SH-SY5Y (cell line): Measurements from ENCODE around the gene FLYWCH1.
A peak's percentile ranks its signal among the peaks of the same experiment; 100 is the strongest.

Source experiments
- GATA2 ChIP-seq: IDR thresholded peaks from 2 replicates; pipeline ENCODE4 v1.6.1; 2011; ENCODE audit warnings: mild to moderate bottlenecking, low read depth, low read length
- GATA3 ChIP-seq: IDR thresholded peaks from 2 replicates; pipeline ENCODE4 v1.6.1; 2011; ENCODE audit warnings: low read depth, mild to moderate bottlenecking, low read length, moderate library complexity

The FLYWCH1 gene, protein sequence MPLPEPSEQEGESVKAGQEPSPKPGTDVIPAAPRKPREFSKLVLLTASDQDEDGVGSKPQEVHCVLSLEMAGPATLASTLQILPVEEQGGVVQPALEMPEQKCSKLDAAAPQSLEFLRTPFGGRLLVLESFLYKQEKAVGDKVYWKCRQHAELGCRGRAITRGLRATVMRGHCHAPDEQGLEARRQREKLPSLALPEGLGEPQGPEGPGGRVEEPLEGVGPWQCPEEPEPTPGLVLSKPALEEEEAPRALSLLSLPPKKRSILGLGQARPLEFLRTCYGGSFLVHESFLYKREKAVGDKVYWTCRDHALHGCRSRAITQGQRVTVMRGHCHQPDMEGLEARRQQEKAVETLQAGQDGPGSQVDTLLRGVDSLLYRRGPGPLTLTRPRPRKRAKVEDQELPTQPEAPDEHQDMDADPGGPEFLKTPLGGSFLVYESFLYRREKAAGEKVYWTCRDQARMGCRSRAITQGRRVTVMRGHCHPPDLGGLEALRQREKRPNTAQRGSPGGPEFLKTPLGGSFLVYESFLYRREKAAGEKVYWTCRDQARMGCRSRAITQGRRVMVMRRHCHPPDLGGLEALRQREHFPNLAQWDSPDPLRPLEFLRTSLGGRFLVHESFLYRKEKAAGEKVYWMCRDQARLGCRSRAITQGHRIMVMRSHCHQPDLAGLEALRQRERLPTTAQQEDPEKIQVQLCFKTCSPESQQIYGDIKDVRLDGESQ

DNA sequence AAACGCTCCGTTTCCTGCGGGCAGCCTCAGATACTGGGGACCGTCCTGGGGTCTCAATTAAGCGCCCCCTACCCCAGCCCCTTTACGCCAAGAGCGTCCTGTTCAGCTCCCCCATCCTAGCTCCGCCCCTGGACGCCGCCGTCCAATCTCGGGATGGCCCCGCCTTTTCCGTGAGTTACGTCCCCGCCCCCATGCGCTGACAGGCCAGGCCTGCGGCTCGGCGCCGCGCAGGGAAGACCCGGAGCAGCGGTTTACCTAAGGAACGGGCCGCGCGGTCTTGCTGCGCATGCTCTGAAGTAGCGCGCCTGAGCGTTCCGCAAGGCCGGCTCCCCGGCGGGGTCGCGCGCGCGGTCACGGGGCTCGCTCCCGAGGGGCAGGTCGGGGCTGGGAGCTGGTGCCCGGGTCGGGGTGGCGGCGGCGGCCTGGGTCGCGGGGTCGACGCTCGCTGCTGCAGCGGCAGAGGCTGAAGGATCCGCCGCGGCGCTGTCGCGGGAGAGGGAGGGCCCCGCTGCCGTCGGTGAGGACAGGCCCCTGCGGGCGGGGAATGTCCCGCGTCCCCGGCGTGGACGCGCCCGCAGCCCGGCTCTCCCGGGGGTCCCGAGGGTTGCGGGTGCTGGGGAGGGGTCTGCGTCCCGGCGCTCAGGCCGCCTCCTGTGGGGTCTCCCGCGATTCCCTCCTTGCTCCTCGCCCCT lies at the start of gene FLYWCH1:
TSS of gene FLYWCH1 (plus strand) at position 294 of the 692 bp plus-strand sequence. CDS start 17,755 bp downstream, outside the sequence.
- TF ChIP-seq GATA3 = no peak
- TF ChIP-seq GATA2 = no peak

DNA sequence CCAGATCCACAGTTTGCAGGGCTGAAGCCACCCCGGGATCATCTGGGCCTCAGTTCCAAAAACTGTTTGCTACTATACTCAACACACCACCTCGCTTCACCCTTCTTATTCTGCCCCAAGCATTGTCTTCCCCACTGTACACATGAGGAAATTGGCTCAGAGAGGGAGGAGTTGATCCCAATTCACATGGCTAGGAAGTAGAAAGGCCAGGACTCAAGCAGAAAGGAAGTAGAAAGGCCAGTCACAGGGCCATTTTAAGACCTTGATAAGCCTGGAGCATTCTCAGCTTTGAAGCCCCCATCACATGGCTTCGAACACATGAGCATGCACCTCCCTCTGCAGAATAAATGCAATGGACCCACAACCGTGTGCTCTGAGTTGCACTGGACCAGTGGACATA lies 46.1 kb upstream of the FLYWCH1 start:
- TF ChIP-seq GATA2 (no peak), GATA3 (no peak)

DNA sequence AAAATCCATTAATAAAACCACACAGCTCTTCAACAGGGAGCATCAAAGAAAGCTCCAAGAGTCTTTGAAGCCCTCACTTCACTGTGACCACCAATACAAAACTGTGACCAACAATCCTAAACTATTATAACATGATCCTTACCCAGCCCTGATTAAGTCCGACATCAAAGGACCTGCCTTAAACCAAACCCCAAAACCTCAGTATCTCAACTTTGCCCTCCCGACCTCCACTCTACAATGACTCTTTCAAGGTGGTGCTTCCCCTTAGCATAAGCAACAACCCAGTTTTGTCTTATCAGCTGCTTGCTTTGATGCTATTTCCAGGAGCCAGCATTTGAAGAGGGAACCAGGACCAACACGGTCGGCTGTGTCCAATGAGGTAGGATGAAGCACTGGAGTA lies 45.3 kb upstream of the FLYWCH1 start:
- TF ChIP-seq GATA2 = no peak
- no peak for TF ChIP-seq GATA3

DNA sequence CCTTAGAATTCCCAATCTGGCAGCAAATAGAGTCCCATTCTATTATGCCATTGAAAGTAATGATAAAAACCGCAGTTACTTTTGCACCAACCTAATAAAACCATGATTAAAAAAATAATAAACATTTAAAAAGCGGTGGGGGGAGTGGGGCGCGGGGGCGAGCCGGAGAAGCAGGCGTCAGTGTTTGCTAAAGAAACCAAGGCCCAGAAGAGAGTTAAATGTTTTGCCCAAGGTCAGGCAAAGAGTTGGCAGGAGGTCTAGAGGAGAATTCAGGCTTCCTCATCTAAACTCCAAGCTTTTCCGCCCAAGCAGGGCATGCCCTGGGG lies 44.1 kb upstream of the FLYWCH1 start:
- TF ChIP-seq GATA3 (no peak), GATA2 (no peak)

DNA sequence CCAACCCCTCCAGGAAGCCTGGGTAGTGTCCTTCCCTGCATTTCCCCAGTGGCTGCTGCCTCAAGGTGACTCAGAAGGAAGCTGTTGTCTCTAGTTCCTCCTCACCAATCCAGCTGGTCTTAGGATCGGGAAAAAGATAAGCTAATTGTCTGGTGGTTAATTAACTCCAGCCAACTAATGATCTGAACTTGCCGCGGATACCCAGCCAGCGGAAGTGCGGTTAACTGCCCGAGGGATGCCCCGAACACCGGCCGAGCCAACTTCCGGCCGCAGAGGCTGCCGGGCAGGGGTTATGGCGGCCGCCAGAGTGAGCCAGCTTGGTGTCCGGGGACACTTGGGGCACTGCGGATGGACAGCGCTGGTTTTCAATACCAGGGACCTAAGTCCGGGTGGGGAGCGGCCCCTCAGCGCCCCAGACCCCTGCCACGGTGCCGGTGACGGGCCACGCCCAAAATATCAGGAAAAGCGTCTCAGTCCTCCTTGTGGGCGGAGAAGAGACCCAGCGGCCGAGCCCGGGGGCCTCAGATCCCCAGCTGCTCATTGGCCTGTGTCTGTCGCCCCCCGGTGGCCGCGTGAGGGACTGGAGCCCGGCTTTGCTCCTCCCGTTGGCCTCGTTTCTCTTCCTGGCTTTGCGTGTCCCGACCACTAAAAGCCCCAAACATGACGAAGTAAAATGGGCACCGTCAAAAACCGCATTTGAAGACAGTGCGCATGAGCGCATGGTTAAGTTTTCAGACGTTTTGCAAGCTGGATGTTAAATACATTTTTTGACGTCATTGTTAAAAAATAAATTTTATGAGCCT lies 43.5 kb upstream of the FLYWCH1 start:
- TF ChIP-seq GATA2 = peak; percentile 56; the same call in 1 of the 2 replicates
- no peak for TF ChIP-seq GATA3

DNA sequence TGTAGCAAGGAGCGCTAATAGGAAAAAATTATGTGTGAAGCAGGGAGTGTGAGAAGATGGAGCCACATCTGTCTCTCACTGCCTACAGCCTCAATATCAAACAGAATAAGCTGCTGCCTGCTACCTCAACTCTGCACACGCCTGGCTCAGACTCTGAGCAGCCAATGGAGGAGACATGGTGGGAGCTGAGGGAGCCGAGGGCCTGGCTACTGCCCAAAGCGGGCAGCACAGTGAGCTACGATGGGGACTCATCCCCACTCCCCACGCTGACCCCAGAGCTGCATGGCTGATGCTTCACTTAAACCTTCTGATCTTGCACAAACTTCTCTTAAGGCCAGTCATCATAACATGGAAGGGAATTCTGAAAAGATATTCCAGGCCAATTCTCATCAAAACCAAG lies 39.8 kb upstream of the FLYWCH1 start:
- TF ChIP-seq GATA3 (no peak), GATA2 (no peak)

DNA sequence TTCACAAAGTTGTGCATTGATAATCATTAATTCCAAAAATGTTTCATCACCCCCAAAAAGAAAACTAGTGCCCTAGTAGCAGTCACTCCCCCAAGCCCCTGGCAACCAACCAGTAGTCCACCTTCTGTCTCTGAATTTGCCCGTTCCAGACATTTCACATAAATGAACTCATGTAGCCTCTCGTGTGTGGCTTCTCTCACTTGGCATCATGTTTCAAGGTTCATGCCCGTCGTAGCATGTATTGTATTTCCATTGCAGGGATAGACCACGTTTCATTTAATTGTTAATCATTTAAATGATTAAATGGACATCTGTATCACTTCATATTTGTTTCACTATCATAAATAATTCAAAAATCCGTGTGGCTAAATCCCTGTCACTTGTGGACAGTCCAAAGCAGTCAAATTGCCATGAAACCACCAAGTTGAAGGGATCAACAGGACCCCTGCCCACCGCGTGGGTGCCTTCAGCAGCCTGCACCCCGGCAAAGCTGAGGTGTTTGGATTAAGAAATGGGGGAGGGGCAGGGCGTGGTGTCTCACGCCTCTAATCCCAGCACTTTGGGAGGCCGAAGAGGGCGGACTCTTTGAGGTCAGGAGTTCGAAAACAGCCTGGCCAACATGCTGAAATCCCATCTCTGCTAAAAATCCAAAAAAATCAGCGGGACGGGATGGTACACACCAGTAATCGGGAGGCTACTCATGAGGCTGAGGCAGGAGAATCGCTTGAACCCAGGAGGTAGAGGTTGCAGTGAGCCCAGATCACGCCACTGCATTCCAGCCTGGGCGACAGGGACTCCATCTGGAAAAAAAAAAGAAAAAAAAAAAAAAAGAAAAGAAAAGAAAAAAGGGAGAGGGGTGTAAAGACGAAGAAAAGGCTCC lies 37.5 kb upstream of the FLYWCH1 start:
- TF ChIP-seq GATA3 (no peak), GATA2 (no peak)

DNA sequence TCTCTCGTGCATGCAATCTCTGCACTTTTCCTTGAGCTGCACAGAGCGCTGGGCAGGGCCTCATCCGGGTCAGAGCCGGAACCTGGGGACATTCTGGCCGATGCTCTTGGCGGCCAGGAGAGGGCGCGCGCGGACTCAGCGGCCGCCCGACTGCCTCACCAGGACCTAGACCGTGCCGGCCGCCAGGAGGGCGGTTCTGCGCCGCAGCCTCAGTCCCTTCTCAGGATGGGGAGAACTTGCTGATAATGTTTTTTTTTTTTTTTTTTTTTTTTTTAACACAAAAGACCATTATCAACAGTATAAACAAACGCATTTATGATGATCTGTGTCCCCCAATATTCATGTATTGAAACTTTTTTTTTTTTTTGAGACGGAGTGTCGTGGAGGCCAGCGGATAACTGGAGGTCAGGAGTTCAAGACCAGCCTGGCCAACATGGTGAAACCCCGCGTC lies 36.8 kb upstream of the FLYWCH1 start:
- TF ChIP-seq GATA3 = no peak
- no peak for TF ChIP-seq GATA2

DNA sequence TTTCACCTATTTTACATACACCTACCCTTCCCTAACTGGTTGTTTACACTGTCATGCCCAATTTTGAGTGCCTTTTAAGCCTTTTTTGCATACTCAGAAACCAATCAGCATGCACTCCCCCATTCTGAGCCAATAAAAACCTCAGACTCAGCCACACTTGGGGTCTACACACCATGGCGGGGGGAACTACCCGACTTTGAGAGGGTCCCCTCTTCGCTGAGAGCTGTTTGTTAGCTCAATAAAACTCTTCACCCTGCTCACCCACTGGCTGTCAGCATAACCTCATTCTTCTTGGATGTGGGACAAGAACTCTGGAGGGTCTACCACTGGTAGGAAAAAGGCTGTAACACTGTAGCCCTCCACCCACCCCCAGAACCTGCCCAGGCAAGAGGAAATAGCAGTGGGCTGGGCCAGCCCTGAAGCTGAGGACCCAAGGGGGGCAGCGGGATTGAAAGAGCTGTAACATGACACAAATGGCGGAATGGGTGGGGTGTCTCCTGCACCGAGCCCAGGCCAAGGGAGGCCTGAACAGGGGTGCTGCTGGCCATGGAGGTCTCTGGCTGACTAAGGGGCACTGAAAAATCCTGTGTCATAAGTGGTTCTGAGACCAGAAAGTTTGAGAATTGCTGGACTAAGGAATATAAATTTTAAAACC lies 31.8 kb upstream of the FLYWCH1 start:
- TF ChIP-seq GATA3 = no peak
- no peak for TF ChIP-seq GATA2

DNA sequence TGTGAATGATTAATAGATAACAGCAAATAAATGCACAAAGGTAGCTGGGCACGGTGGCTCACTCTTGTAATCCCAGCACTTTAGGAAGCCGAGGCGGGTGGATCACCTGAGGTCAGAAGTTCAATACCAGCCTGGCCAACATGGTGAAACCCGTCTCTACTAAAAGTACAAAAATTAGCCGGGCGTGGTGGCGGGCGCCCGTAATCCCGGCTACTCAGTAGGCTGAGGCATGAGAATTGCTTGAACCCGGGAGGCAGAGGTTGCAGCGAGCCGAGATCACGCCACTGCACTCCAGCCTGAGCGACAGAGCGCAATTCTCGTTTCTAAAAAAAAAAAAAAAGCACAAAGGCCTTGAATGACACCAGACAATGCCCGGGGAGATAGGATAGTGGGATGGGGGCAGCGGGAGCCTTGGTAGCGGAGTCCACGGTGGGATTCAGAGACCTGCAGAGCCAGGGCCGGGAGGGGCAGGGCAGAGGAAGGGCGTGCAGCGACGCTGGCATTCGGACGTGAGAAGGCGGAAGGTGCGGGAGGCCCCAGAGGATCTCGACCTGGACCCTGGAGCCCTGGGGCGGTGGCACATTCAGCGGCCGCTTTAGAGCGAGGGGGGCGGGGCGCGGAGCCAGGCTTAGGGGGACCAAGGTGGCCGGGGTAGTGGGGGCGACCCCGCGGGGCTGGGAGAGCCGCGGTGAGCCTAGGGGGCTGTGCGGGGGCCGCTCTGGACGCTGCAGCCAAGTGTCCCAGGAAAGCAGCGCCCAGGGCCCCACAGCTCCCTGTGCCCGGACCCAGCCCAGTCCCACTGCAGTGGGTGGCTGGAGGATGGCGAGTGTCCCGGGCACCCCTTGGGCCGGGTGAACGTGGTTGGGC lies 29.7 kb upstream of the FLYWCH1 start:
- TF ChIP-seq GATA2 (no peak), GATA3 (no peak)

DNA sequence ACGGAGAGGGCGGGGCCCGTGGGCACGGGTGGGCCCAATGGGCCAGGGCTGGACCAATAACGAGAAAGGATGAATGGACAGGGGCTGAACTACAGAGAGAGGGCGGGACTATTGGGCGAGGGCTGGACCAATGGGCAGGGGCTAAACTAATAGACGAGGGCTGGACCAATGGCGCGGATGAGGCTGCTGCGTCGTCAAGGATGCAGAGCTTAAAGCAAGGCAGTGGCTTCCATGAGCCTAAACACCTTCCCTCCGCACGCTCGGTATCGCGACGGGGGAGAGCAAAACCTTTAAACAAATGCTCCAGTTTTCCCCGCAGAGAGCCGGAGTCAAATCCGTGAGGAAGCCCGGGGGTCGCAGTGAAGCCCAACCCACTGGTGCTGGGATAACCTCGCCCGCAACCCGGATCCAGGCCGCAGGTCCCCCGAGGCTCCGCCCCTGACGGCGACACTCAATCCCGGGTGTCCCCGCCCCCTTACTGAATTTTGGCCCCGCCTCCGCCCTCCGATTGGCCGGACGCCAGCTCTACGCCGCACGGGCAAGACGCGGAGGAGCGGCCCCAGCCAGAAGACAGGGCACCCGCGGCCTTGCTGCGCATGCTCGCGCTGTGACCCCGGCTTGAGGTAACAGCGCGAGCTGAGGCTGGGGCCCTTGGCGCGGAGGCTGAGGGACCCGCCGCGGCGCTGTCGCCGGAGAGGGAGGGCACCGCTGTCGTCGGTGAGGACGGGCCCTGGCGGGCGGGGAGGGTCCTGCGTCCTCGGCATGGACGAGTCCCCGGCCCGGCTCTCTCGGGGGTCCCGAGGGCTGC lies 28.9 kb upstream of the FLYWCH1 start, which contains the start of gene FLYWCH2:
TSS of gene FLYWCH2 (plus strand) at position 566 of the 808 bp plus-strand sequence. CDS start 13,235 bp downstream, outside the sequence.
- TF ChIP-seq GATA2 = no peak
- TF ChIP-seq GATA3 = no peak
